ENCODE measurements around the gene DMAP1.

DNA sequence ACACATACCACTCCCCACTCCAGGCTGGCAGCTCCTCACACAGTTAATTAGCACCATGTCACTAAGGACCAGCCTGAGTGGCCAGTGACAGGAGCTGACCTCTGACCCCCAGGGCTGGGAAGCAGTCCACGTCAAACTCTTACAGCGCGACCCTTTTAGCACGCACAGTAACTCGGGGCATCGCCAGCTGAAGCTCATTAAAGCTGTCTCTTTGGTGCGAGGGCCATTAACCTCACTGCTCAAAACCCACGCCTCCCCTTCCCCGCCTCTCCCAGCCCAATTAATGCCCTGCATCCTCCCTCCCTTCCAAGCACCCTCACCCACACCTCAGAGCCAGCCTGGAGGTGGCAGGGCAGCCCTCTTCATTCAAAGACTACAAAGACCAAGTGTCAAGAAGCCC is 31.7 kb downstream of the DMAP1 start:
- no peak for TF ChIP-seq POLR2A (IDR thresholded peaks at IDR 0.05)
- TF ChIP-seq, protein P1, sequence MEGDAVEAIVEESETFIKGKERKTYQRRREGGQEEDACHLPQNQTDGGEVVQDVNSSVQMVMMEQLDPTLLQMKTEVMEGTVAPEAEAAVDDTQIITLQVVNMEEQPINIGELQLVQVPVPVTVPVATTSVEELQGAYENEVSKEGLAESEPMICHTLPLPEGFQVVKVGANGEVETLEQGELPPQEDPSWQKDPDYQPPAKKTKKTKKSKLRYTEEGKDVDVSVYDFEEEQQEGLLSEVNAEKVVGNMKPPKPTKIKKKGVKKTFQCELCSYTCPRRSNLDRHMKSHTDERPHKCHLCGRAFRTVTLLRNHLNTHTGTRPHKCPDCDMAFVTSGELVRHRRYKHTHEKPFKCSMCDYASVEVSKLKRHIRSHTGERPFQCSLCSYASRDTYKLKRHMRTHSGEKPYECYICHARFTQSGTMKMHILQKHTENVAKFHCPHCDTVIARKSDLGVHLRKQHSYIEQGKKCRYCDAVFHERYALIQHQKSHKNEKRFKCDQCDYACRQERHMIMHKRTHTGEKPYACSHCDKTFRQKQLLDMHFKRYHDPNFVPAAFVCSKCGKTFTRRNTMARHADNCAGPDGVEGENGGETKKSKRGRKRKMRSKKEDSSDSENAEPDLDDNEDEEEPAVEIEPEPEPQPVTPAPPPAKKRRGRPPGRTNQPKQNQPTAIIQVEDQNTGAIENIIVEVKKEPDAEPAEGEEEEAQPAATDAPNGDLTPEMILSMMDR (IDR thresholded peaks at IDR 0.05), result no peak
